Measurements from ENCODE around the gene PRKCE.

The PRKCE gene

GRCh38 chr2:45755585-45756335, 104.3 kb downstream of the PRKCE start:
- Histone ChIP-seq H3K27ac (no peak overlapping the region), H3K9me3 (ENCODE audit: low read depth, low read length) (no peaks in the 10 kb centered on the region), H3K36me3 (ENCODE audit: insufficient read depth, low read length) (no peaks in the 10 kb centered on the region), H3K4me3 (no peak overlapping the region), H3K9ac (ENCODE audit: insufficient read length) (no peak overlapping the region)
- no peak for TF ChIP-seq EZH2 (IDR thresholded peaks at IDR 0.05)
- TF ChIP-seq POLR2AphosphoS5 (IDR thresholded peaks at IDR 0.05; ENCODE audit: borderline replicate concordance, low read depth, low read length), result no peak
- no peak for DNase-seq (ENCODE audit: low read depth, low spot score)

- Histone ChIP-seq H3K9me3 (ENCODE audit: low read depth, low read length) (no peaks in the 10 kb centered on the region), H3K9ac (ENCODE audit: insufficient read length) (no peak overlapping the region), H3K4me3 (no peak overlapping the region), H3K36me3 (ENCODE audit: insufficient read depth, low read length) (no peaks in the 10 kb centered on the region), H3K27ac (no peak overlapping the region)
- DNase-seq (ENCODE audit: low read depth, low spot score), result no peak
- TF ChIP-seq EZH2 (IDR thresholded peaks at IDR 0.05) (no peak), FOXP2 (optimal IDR thresholded peaks at IDR 0.05; ENCODE audit: control extremely low read depth, extremely low read length, insufficient read depth) (no peak), POLR2AphosphoS5 (IDR thresholded peaks at IDR 0.05; ENCODE audit: borderline replicate concordance, low read depth, low read length) (no peak)
Observed at GRCh38 chr2:45758018-45758417, 106.5 kb downstream of the PRKCE start.

GRCh38 chr2:45759310-45759851, 107.9 kb downstream of the PRKCE start:
- no peak overlapping the region for H3K27ac ChIP-seq
- no peak overlapping the region for H3K4me3 ChIP-seq
- no peak overlapping the region for H3K9ac ChIP-seq (ENCODE audit: insufficient read length)
- TF ChIP-seq EZH2 (IDR thresholded peaks at IDR 0.05) (no peak), POLR2AphosphoS5 (IDR thresholded peaks at IDR 0.05; ENCODE audit: borderline replicate concordance, low read depth, low read length) (no peak), FOXP2 (optimal IDR thresholded peaks at IDR 0.05; ENCODE audit: control extremely low read depth, extremely low read length, insufficient read depth) (no peak)
- no peaks in the 10 kb centered on the region for H3K9me3 ChIP-seq (ENCODE audit: low read depth, low read length)
- H3K36me3 ChIP-seq (ENCODE audit: insufficient read depth, low read length), result no peaks in the 10 kb centered on the region
- DNase-seq (ENCODE audit: low read depth, low spot score), result no peak

- Histone ChIP-seq H3K36me3 (ENCODE audit: insufficient read depth, low read length) (no peaks in the 10 kb centered on the region), H3K4me3 (no peak overlapping the region), H3K27ac (no peak overlapping the region), H3K9me3 (ENCODE audit: low read depth, low read length) (no peaks in the 10 kb centered on the region), H3K9ac (ENCODE audit: insufficient read length) (no peak overlapping the region)
- DNase-seq (ENCODE audit: low read depth, low spot score), result no peak
- TF ChIP-seq FOXP2 (optimal IDR thresholded peaks at IDR 0.05; ENCODE audit: control extremely low read depth, extremely low read length, insufficient read depth) (no peak), POLR2AphosphoS5 (IDR thresholded peaks at IDR 0.05; ENCODE audit: borderline replicate concordance, low read depth, low read length) (no peak)
Observed at GRCh38 chr2:45761635-45762034, 110.2 kb downstream of the PRKCE start.

- Histone ChIP-seq H3K9me3 (ENCODE audit: low read depth, low read length) (no peaks in the 10 kb centered on the region), H3K36me3 (ENCODE audit: insufficient read depth, low read length) (no peaks in the 10 kb centered on the region), H3K4me3 (no peak overlapping the region), H3K27ac (no peak overlapping the region), H3K9ac (ENCODE audit: insufficient read length) (no peak overlapping the region)
- DNase-seq (ENCODE audit: low read depth, low spot score), result no peak
- no peak for TF ChIP-seq FOXP2 (optimal IDR thresholded peaks at IDR 0.05; ENCODE audit: control extremely low read depth, extremely low read length, insufficient read depth)
- no peak for TF ChIP-seq EZH2 (IDR thresholded peaks at IDR 0.05)
- no peak for TF ChIP-seq POLR2AphosphoS5 (IDR thresholded peaks at IDR 0.05; ENCODE audit: borderline replicate concordance, low read depth, low read length)
Observed at GRCh38 chr2:45763255-45763654, 111.8 kb downstream of the PRKCE start.

GRCh38 chr2:45763797-45764196, 112.3 kb downstream of the PRKCE start:
- Histone ChIP-seq H3K9ac (ENCODE audit: insufficient read length) (no peak overlapping the region), H3K4me3 (no peak overlapping the region), H3K9me3 (ENCODE audit: low read depth, low read length) (no peaks in the 10 kb centered on the region), H3K36me3 (ENCODE audit: insufficient read depth, low read length) (no peaks in the 10 kb centered on the region), H3K27ac (no peak overlapping the region)
- DNase-seq (ENCODE audit: low read depth, low spot score), result no peak
- TF ChIP-seq POLR2AphosphoS5 (IDR thresholded peaks at IDR 0.05; ENCODE audit: borderline replicate concordance, low read depth, low read length) (no peak), FOXP2 (optimal IDR thresholded peaks at IDR 0.05; ENCODE audit: control extremely low read depth, extremely low read length, insufficient read depth) (no peak), EZH2 (IDR thresholded peaks at IDR 0.05) (no peak)

GRCh38 chr2:45765007-45765727, 113.7 kb downstream of the PRKCE start:
- no peak overlapping the region for H3K27ac ChIP-seq
- TF ChIP-seq POLR2AphosphoS5 (IDR thresholded peaks at IDR 0.05; ENCODE audit: borderline replicate concordance, low read depth, low read length) (no peak), EZH2 (IDR thresholded peaks at IDR 0.05) (no peak), FOXP2 (optimal IDR thresholded peaks at IDR 0.05; ENCODE audit: control extremely low read depth, extremely low read length, insufficient read depth) (no peak)
- H3K4me3 ChIP-seq, result no peak overlapping the region
- no peaks in the 10 kb centered on the region for H3K9me3 ChIP-seq (ENCODE audit: low read depth, low read length)
- H3K36me3 ChIP-seq (ENCODE audit: insufficient read depth, low read length), result no peaks in the 10 kb centered on the region
- H3K9ac ChIP-seq (ENCODE audit: insufficient read length), result no peak overlapping the region
- no peak for DNase-seq (ENCODE audit: low read depth, low spot score)

GRCh38 chr2:45765728-45766254, 114.3 kb downstream of the PRKCE start:
- H3K27ac ChIP-seq, result no peak overlapping the region

More at GRCh38 chr2:45765728-45766254, 114.3 kb downstream of the PRKCE start:
- no peaks in the 10 kb centered on the region for H3K9me3 ChIP-seq (ENCODE audit: low read depth, low read length)
- H3K36me3 ChIP-seq (ENCODE audit: insufficient read depth, low read length), result no peaks in the 10 kb centered on the region
- H3K9ac ChIP-seq (ENCODE audit: insufficient read length), result no peak overlapping the region
- TF ChIP-seq EZH2 (IDR thresholded peaks at IDR 0.05) (no peak), FOXP2 (optimal IDR thresholded peaks at IDR 0.05; ENCODE audit: control extremely low read depth, extremely low read length, insufficient read depth) (peak; percentile 46), POLR2AphosphoS5 (IDR thresholded peaks at IDR 0.05; ENCODE audit: borderline replicate concordance, low read depth, low read length) (no peak)
- H3K4me3 ChIP-seq, result peak overlapping the region; percentile 29; the same call in 1 of the 2 replicates
- no peak for DNase-seq (ENCODE audit: low read depth, low spot score)
